Activated CD4-positive, alpha-beta T cell treated with anti-CD3 and anti-CD28 coated beads for 36 hours (primary cell): ENCODE measurements around the gene ARHGEF16. TPM values are rescaled to one million over a fixed set of nuclear protein-coding genes. Genes with fewer than 3 reads are reported as not detected.

Experiments
- ATAC-seq: fragments of 200-7000 bp; cut with Tn5 transposase; one replicate; pipeline ENCODE4 v1.10.0; 2021; ENCODE audit warnings: mild to moderate bottlenecking, moderate library complexity
- CTCF ChIA-PET: fragments of 350-600 bp; sonication (Branson Sonifier 250); formaldehyde crosslinking; loops from one replicate; lab custom pipeline; 2021; ENCODE audit warnings: antibody characterized with exemption; lab: Charles Lee
- POLR2A ChIA-PET: fragments of 350-600 bp; sonication (Branson Sonifier 250); formaldehyde crosslinking; loops from one replicate; lab custom pipeline; 2021; ENCODE audit warnings: antibody characterized with exemption, inconsistent platforms; lab: Charles Lee
- DNase-seq: peaks from one replicate; pipeline ENCODE4 v3.0.0-alpha.2; 2020
- H3K27ac Mint-ChIP-seq: one replicate; pipeline ENCODE4 v1.8.0; 2021; ENCODE audit warnings: mixed read lengths
- H3K27me3 Mint-ChIP-seq: one replicate; pipeline ENCODE4 v1.8.0; 2021; ENCODE audit warnings: mixed read lengths
- H3K36me3 Mint-ChIP-seq: one replicate; pipeline ENCODE4 v1.8.0; 2021; ENCODE audit warnings: low read depth, mixed read lengths
- H3K4me1 Mint-ChIP-seq: one replicate; pipeline ENCODE4 v1.8.0; 2021; ENCODE audit warnings: mixed read lengths
- H3K4me3 Mint-ChIP-seq: one replicate; pipeline ENCODE4 v1.8.0; 2021; ENCODE audit warnings: mild to moderate bottlenecking, moderate library complexity, mixed read lengths
- H3K9me3 Mint-ChIP-seq: one replicate; pipeline ENCODE4 v1.8.0; 2021; ENCODE audit warnings: low read depth, mixed read lengths
- intact Hi-C, 2 experiments: fragments of 100-400 bp; cut with DNase I in 1 of 2; cut with micrococcal nuclease in 1 of 2; formaldehyde crosslinking; loops; one replicate each; pipeline versions ENCODE4 v1.14.2 to v1.15.1; 2022 to 2024; cut with DNase I, micrococcal nuclease
- total RNA-seq, 2 experiments: library from RNA; stranded (reverse); gene quantifications; one replicate each; pipeline ENCODE4 v1.2.3, GENCODE V29; 2021

ARHGEF16 gene
- total RNA-seq, 2 experiments from 2014 or later, result not detected

- Mint-ChIP-seq H3K4me3 (no peak overlapping the region), H3K27ac (no peak overlapping the region), H3K9me3 (no peaks in the 10 kb centered on the region), H3K27me3 (no peaks in the 10 kb centered on the region), H3K36me3 (no peaks in the 10 kb centered on the region), H3K4me1 (peaks cover 3% of the 10 kb centered on the region)
- CTCF ChIA-PET, result no interaction called here
- POLR2A ChIA-PET, result no interaction called here
- intact Hi-C loops, result loop anchor here in 1 of 2 experiments (10.0 kb wide), 1 partner anchor 229 kb away; no protein-coding TSS in a partner anchor
- DNase-seq, result no peak
- ATAC-seq, result no peak
These were observed 41.6 kb downstream of the ARHGEF16 start for GRCh38 chr1:3495776-3496745.

GRCh38 chr1:3496916-3497315 lies 42.5 kb downstream of the ARHGEF16 start:
- POLR2A ChIA-PET, result no interaction called here
- no peaks in the 10 kb centered on the region for H3K9me3 Mint-ChIP-seq

GRCh38 chr1:3497521-3497920 lies 43.1 kb downstream of the ARHGEF16 start:
- Mint-ChIP-seq H3K27me3 (no peaks in the 10 kb centered on the region), H3K4me1 (no peaks in the 10 kb centered on the region), H3K27ac (no peak overlapping the region), H3K4me3 (no peak overlapping the region), H3K9me3 (no peaks in the 10 kb centered on the region), H3K36me3 (no peaks in the 10 kb centered on the region)
- DNase-seq (no peak), ATAC-seq (no peak)
- CTCF ChIA-PET, result no interaction called here
- POLR2A ChIA-PET, result no interaction called here
- intact Hi-C loops, result loop anchor here in 1 of 2 experiments (10.0 kb wide), 1 partner anchor 227 kb away; no protein-coding TSS in a partner anchor

More at GRCh38 chr1:3496916-3497315, 42.5 kb downstream of the ARHGEF16 start:
- intact Hi-C loops, result loop anchor here in 1 of 2 experiments (10.0 kb wide), 1 partner anchor 228 kb away; no protein-coding TSS in a partner anchor
- CTCF ChIA-PET, result no interaction called here
- no peak for DNase-seq
- no peaks in the 10 kb centered on the region for H3K27me3 Mint-ChIP-seq
- no peak for ATAC-seq
- no peaks in the 10 kb centered on the region for H3K36me3 Mint-ChIP-seq
- H3K4me3 Mint-ChIP-seq, result no peak overlapping the region
- H3K27ac Mint-ChIP-seq, result no peak overlapping the region
- H3K4me1 Mint-ChIP-seq, result no peaks in the 10 kb centered on the region

- CTCF ChIA-PET, result no interaction called here
- Mint-ChIP-seq H3K4me3 (no peak overlapping the region), H3K4me1 (no peaks in the 10 kb centered on the region), H3K9me3 (no peaks in the 10 kb centered on the region), H3K36me3 (no peaks in the 10 kb centered on the region), H3K27me3 (no peaks in the 10 kb centered on the region), H3K27ac (no peak overlapping the region)
- intact Hi-C loops, result loop anchor here in 1 of 2 experiments (10.0 kb wide), 1 partner anchor 226 kb away; no protein-coding TSS in a partner anchor
- no peak for ATAC-seq
- DNase-seq, result no peak
- POLR2A ChIA-PET, result no interaction called here
These were observed 43.9 kb downstream of the ARHGEF16 start for GRCh38 chr1:3498246-3498930.

- Mint-ChIP-seq H3K4me1 (no peaks in the 10 kb centered on the region), H3K36me3 (no peaks in the 10 kb centered on the region), H3K4me3 (no peak overlapping the region), H3K9me3 (no peaks in the 10 kb centered on the region), H3K27me3 (no peaks in the 10 kb centered on the region), H3K27ac (no peak overlapping the region)
- no peak for DNase-seq
- no peak for ATAC-seq
- intact Hi-C loops, result loop anchor here in 1 of 2 experiments (10.0 kb wide), 1 partner anchor 226 kb away; no protein-coding TSS in a partner anchor
- ChIA-PET POLR2A (no interaction called here), CTCF (no interaction called here)
These were observed 44.5 kb downstream of the ARHGEF16 start for GRCh38 chr1:3498986-3499385.

GRCh38 chr1:3499611-3500010 lies 45.1 kb downstream of the ARHGEF16 start:
- no peaks in the 10 kb centered on the region for H3K4me1 Mint-ChIP-seq
- H3K27ac Mint-ChIP-seq, result no peak overlapping the region
- H3K36me3 Mint-ChIP-seq, result no peaks in the 10 kb centered on the region
- DNase-seq (no peak), ATAC-seq (no peak)
- POLR2A ChIA-PET, result no interaction called here
- H3K9me3 Mint-ChIP-seq, result no peaks in the 10 kb centered on the region
- no peaks in the 10 kb centered on the region for H3K27me3 Mint-ChIP-seq
- intact Hi-C loops, result loop anchor here in 1 of 2 experiments (10.0 kb wide), 1 partner anchor 225 kb away; no protein-coding TSS in a partner anchor
- CTCF ChIA-PET, result no interaction called here
- H3K4me3 Mint-ChIP-seq, result no peak overlapping the region

GRCh38 chr1:3500265-3500835 lies 45.9 kb downstream of the ARHGEF16 start:
- POLR2A ChIA-PET, result no interaction called here
- H3K4me3 Mint-ChIP-seq, result no peak overlapping the region
- no peaks in the 10 kb centered on the region for H3K4me1 Mint-ChIP-seq
- no peak for DNase-seq
- H3K36me3 Mint-ChIP-seq, result no peaks in the 10 kb centered on the region
- no peak overlapping the region for H3K27ac Mint-ChIP-seq
- H3K9me3 Mint-ChIP-seq, result no peaks in the 10 kb centered on the region
- ATAC-seq, result no peak
- intact Hi-C loops, result no loop called here
- no peaks in the 10 kb centered on the region for H3K27me3 Mint-ChIP-seq
- CTCF ChIA-PET, result interaction anchor here (1.3 kb wide), 1 partner anchor 10 kb away, joined by 3 read pairs; no protein-coding TSS in a partner anchor

- intact Hi-C loops, result no loop called here
- H3K4me3 Mint-ChIP-seq, result no peak overlapping the region
- no peak for ATAC-seq
- no peaks in the 10 kb centered on the region for H3K9me3 Mint-ChIP-seq
- H3K27me3 Mint-ChIP-seq, result no peaks in the 10 kb centered on the region
- no peak overlapping the region for H3K27ac Mint-ChIP-seq
- DNase-seq, result no peak
- ChIA-PET CTCF (interaction anchor here (1.3 kb wide), 1 partner anchor 11 kb away, joined by 3 read pairs; no protein-coding TSS in a partner anchor), POLR2A (no interaction called here)
- no peaks in the 10 kb centered on the region for H3K36me3 Mint-ChIP-seq
- H3K4me1 Mint-ChIP-seq, result no peaks in the 10 kb centered on the region
These were observed 47.0 kb downstream of the ARHGEF16 start for GRCh38 chr1:3501437-3501836.

- no peak overlapping the region for H3K27ac Mint-ChIP-seq
- peak; percentile 40 for DNase-seq
- H3K9me3 Mint-ChIP-seq, result no peaks in the 10 kb centered on the region
- intact Hi-C loops, result no loop called here
- CTCF ChIA-PET, result no interaction called here
- POLR2A ChIA-PET, result no interaction called here
- no peaks in the 10 kb centered on the region for H3K27me3 Mint-ChIP-seq
- no peaks in the 10 kb centered on the region for H3K4me1 Mint-ChIP-seq
- H3K36me3 Mint-ChIP-seq, result no peaks in the 10 kb centered on the region
- H3K4me3 Mint-ChIP-seq, result no peak overlapping the region
- no peak for ATAC-seq
These were observed 47.6 kb downstream of the ARHGEF16 start for GRCh38 chr1:3501856-3502640.

GRCh38 chr1:3502641-3503524 lies 48.4 kb downstream of the ARHGEF16 start:
- DNase-seq (no peak), ATAC-seq (no peak)
- CTCF ChIA-PET, result no interaction called here
- H3K9me3 Mint-ChIP-seq, result no peaks in the 10 kb centered on the region
- intact Hi-C loops, result no loop called here
- POLR2A ChIA-PET, result no interaction called here
- no peaks in the 10 kb centered on the region for H3K27me3 Mint-ChIP-seq
- no peak overlapping the region for H3K4me3 Mint-ChIP-seq
- no peak overlapping the region for H3K27ac Mint-ChIP-seq
- no peaks in the 10 kb centered on the region for H3K4me1 Mint-ChIP-seq
- no peaks in the 10 kb centered on the region for H3K36me3 Mint-ChIP-seq
